Measurements from ENCODE around the gene LRRC73. TPM values are rescaled to one million over a fixed set of nuclear protein-coding genes. Genes with fewer than 3 reads are reported as not detected.
A peak's percentile ranks its signal among the peaks of the same experiment; 100 is the strongest.
"Not testable (repeated sequence)": the region's sequence is repeated elsewhere in the genome, so short reads cannot be mapped to it uniquely, and the experiment has no call there.

Gene LRRC73
- under 1 TPM; 0.45 to 0.52 TPM for total RNA-seq
- not detected for polyA plus RNA-seq (2013, experiment 1 of 2)
- polyA plus RNA-seq (2013, experiment 2 of 2) = 0.01 TPM
- total RNA-seq = 0 to 0.48 (median 0.07) reads per million in 172 experiments

- H3K27me3 Mint-ChIP-seq = peaks cover 23% of the 10 kb centered on the region
- H3K27me3 ChIP-seq (ENCODE audit: control insufficient read depth in 1 of 2, insufficient read depth in 2 of 2, low read length in 2 of 2) = peaks cover 20% of the 10 kb centered on the region in 2 experiments
- no peak for TF ChIP-seq CTCF (IDR thresholded peaks at IDR 0.05)
- ChIA-PET POLR2A (interaction anchor here (0.6 to 1.9 kb wide), 7 partner anchors 14 to 531 kb away, joined by 3 to 10 read pairs (median 7); partner anchors contain the start of genes PEX6, TJAP1 and ZNF318), CTCF (interaction anchor here (1.5 kb wide), 1 partner anchor 112 kb away, joined by 4 read pairs; no protein-coding TSS in a partner anchor)
- H3K9me3 Mint-ChIP-seq = no peaks in the 10 kb centered on the region
- no peak within 1 kb of the TSS for H3K27ac ChIP-seq (ENCODE audit: low read depth in 1 of 2, low read length in 2 of 2)
- peak within 1 kb of the TSS; percentile 96 for H3K4me3 Mint-ChIP-seq
- intact Hi-C loops (cut with DNase I, micrococcal nuclease) = loop anchor here (5.0 to 10.0 kb wide), 5 partner anchors 123 to 605 kb away; partner anchors contain the start of gene ZNF318 (in 2 of the 2)
- peaks cover 46% of the 10 kb centered on the region for H3K36me3 Mint-ChIP-seq (ENCODE audit: low read depth)
- DNase-seq (peak; percentile 46 to 89 (median 70)), ATAC-seq (ENCODE audit: poor library complexity) (peak; percentile 75)
- H3K4me1 Mint-ChIP-seq (ENCODE audit: low read depth) = peaks cover 31% of the 10 kb centered on the region
- H3K4me3 ChIP-seq (ENCODE audit: low read length) = peak within 1 kb of the TSS; percentile 52
- peaks cover 42% of the 10 kb centered on the region for H3K4me1 ChIP-seq (ENCODE audit: insufficient read depth, low read length)
- H3K27ac Mint-ChIP-seq = peak within 1 kb of the TSS; percentile 67
- H3K9me3 ChIP-seq (ENCODE audit: control insufficient read depth in 1 of 2, insufficient read depth in 1 of 2, low read length in 2 of 2) = no peaks in the 10 kb centered on the region
- H3K36me3 ChIP-seq (ENCODE audit: insufficient read depth, low read length) = peaks cover 43% of the 10 kb centered on the region
These were observed at the start of gene LRRC73 for GRCh38 chr6:43509984-43510826. Gene LRRC73 (minus strand): TSS chr6:43510346. CDS start chr6:43509785, 561 bp downstream.

- no peak for TF ChIP-seq CTCF (IDR thresholded peaks at IDR 0.05)
- Mint-ChIP-seq H3K4me1 (ENCODE audit: low read depth) (no peaks in the 10 kb centered on the region), H3K36me3 (ENCODE audit: low read depth) (peaks cover 93% of the 10 kb centered on the region), H3K27me3 (no peaks in the 10 kb centered on the region), H3K27ac (no peak overlapping the region), H3K9me3 (no peaks in the 10 kb centered on the region), H3K4me3 (no peak overlapping the region)
- POLR2A ChIA-PET = no interaction called here
- Histone ChIP-seq H3K27me3 (ENCODE audit: control insufficient read depth in 1 of 2, insufficient read depth in 2 of 2, low read length in 2 of 2) (no peaks in the 10 kb centered on the region), H3K4me1 (ENCODE audit: insufficient read depth, low read length) (no peaks in the 10 kb centered on the region), H3K36me3 (ENCODE audit: insufficient read depth, low read length) (peaks cover 90% of the 10 kb centered on the region), H3K9me3 (ENCODE audit: control insufficient read depth in 1 of 2, insufficient read depth in 1 of 2, low read length in 2 of 2) (no peaks in the 10 kb centered on the region), H3K27ac (ENCODE audit: low read depth in 1 of 2, low read length in 2 of 2) (no peak overlapping the region), H3K4me3 (ENCODE audit: low read length) (no peak overlapping the region)
- no peak for ATAC-seq (ENCODE audit: poor library complexity)
- intact Hi-C loops (cut with DNase I, micrococcal nuclease) = no loop called here
- CTCF ChIA-PET = no interaction called here
- no peak for DNase-seq
These were observed 49.2 kb upstream of the LRRC73 start for GRCh38 chr6:43559328-43559727.

- H3K9me3 Mint-ChIP-seq; ATAC-seq (ENCODE audit: poor library complexity); CTCF ChIA-PET; H3K4me1 Mint-ChIP-seq (ENCODE audit: low read depth); H3K4me1 ChIP-seq (ENCODE audit: insufficient read depth, low read length); H3K27me3 Mint-ChIP-seq; H3K4me3 Mint-ChIP-seq; H3K27ac Mint-ChIP-seq; H3K27ac ChIP-seq (ENCODE audit: low read depth in 1 of 2, low read length in 2 of 2); H3K9me3 ChIP-seq (ENCODE audit: control insufficient read depth in 1 of 2, insufficient read depth in 1 of 2, low read length in 2 of 2); DNase-seq; POLR2A ChIA-PET; H3K27me3 ChIP-seq (ENCODE audit: control insufficient read depth in 1 of 2, insufficient read depth in 2 of 2, low read length in 2 of 2); intact Hi-C loops (cut with DNase I, micrococcal nuclease); H3K4me3 ChIP-seq (ENCODE audit: low read length): not testable (repeated sequence)
- peaks cover 87% of the 10 kb centered on the region for H3K36me3 ChIP-seq (ENCODE audit: insufficient read depth, low read length)
- peaks cover 98% of the 10 kb centered on the region for H3K36me3 Mint-ChIP-seq (ENCODE audit: low read depth)
These were observed 47.5 kb upstream of the LRRC73 start for GRCh38 chr6:43557620-43558019.

Data from CD4-positive, alpha-beta T cell (primary cell).